SU-DHL-6 (cell line): Measurements from ENCODE around the gene DUSP3.

Source experiments
- CTCF ChIP-seq: fragments of 200-600 bp; sonication (generic); IDR thresholded peaks from one replicate; pipeline ENCODE4 v1.5.1; 2017; ENCODE audit warnings: antibody characterized with exemption, mild to moderate bottlenecking, low read length, moderate library complexity; ENCODE audit not compliant: insufficient read depth, poor library complexity, severe bottlenecking
- EZH2phosphoT487 ChIP-seq: fragments of 200-600 bp; sonication (generic), shearing (Covaris generic); conservative IDR thresholded peaks from 2 replicates; pipeline ENCODE4 v1.6.1; 2018; ENCODE audit warnings: mild to moderate bottlenecking, antibody characterized with exemption, low read length, moderate library complexity, mixed read lengths

- TF ChIP-seq CTCF: no peak
- TF ChIP-seq EZH2phosphoT487: no peak
Measured at GRCh38 chr17:43767053-43767712, 11.6 kb downstream of the DUSP3 start.
